ENCODE results near the gene FAF1. TPM values are rescaled to one million over a fixed set of nuclear protein-coding genes. Genes with fewer than 3 reads are reported as not detected.

The FAF1 gene
- total RNA-seq, 1 donor from 2014 or later, result 46.4 TPM

DNA sequence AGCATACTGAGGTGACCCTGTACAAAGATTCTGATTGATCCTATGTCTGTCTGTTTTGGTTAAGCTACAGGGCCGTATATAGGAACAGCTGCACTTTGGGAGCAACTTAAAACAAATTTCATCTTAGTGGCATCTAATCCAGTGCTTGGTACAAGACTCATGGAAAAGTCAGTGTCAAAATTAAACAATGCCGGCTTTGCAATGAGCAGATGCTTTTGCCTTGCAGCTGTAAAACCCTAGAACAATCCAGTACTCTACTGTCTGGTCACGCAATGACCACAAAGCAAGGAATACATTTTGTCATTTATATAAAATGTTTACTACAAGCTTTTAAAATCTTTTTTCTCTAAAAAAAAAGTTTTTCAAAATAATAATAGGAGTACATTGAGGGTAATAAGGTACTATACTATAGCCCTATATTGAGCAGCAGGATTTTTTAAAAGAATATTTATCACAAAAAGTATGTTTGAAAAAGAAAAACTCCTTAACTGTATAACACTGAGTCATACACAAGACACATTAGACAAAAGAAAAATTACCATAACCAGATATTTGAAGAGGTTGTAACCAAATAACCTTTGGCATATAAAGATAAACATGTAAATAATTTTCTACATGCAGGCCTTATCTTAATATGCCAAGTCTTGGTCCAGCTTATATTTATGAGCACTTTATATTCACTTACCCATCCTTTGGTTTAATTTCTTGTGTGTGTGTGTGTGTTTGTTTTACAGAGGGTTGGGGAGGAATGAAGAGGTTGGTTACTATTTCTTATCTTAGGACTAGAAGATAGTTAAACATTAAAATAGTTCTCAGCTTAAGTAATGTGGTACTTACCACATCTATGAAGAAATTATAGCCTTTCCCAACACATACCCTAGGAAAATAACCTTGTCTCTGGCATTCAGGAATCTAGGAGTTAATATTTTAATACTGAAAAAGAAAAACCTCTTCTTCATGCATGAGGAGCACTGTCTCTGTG, 262.3 kb downstream of the FAF1 start:
- Histone ChIP-seq H3K27ac (no peak overlapping the region), H3K27me3 (no peaks in the 10 kb centered on the region), H3K9me3 (no peaks in the 10 kb centered on the region), H3K4me3 (no peak overlapping the region), H3K4me1 (peaks cover 4% of the 10 kb centered on the region), H3K36me3 (no peaks in the 10 kb centered on the region)
- DNase-seq, result no peak
- peak; percentile 58 for ATAC-seq
- TF ChIP-seq, protein P1, sequence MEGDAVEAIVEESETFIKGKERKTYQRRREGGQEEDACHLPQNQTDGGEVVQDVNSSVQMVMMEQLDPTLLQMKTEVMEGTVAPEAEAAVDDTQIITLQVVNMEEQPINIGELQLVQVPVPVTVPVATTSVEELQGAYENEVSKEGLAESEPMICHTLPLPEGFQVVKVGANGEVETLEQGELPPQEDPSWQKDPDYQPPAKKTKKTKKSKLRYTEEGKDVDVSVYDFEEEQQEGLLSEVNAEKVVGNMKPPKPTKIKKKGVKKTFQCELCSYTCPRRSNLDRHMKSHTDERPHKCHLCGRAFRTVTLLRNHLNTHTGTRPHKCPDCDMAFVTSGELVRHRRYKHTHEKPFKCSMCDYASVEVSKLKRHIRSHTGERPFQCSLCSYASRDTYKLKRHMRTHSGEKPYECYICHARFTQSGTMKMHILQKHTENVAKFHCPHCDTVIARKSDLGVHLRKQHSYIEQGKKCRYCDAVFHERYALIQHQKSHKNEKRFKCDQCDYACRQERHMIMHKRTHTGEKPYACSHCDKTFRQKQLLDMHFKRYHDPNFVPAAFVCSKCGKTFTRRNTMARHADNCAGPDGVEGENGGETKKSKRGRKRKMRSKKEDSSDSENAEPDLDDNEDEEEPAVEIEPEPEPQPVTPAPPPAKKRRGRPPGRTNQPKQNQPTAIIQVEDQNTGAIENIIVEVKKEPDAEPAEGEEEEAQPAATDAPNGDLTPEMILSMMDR (IDR thresholded peaks at IDR 0.05), result no peak
- intact Hi-C loops (cut with DNase I), result no loop called here

DNA sequence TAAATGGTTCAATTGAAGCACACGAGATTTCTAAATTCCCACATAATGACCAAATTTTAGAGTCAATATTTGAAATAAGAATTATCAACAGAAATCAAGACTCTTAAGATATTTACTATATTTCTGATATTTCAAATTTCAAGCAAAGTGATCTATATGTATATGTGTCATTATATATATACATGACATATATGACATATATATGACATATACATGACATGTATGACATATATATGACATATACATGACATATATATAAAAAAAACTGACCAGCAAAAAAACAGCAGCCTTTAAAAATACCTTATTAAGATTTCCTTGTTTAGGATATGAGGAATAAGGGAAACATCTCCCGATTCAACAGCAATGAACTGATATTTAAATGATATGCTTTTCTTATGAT, 266.2 kb downstream of the FAF1 start:
- no peak overlapping the region for H3K27ac ChIP-seq
- no peak for ATAC-seq
- DNase-seq, result no peak
- no peaks in the 10 kb centered on the region for H3K36me3 ChIP-seq
- no peaks in the 10 kb centered on the region for H3K9me3 ChIP-seq
- no peaks in the 10 kb centered on the region for H3K27me3 ChIP-seq
- TF ChIP-seq, protein P1 (IDR thresholded peaks at IDR 0.05), result no peak
- intact Hi-C loops (cut with DNase I), result no loop called here
- no peak overlapping the region for H3K4me3 ChIP-seq
- H3K4me1 ChIP-seq, result peaks cover 4% of the 10 kb centered on the region

DNA sequence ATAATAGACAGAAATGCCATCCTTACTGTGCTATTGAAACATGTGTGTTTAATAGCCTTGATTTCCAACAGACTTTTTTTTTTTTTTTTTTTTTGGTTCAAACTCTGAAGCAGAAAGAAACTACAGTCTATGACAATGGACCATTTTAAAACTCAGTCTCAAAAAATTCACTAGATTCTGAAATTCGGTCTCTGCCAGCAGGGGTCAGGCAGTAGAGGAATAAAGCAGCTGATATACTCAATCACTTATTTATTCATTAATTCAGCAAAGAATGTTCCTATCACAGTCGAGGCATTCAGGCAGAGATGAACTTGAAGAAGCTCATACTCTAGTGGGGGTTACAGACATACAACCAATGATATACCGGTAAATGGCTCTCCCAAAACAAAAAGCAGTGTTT, 275.9 kb downstream of the FAF1 start:
- intact Hi-C loops (cut with DNase I), result no loop called here
- no peak for ATAC-seq
- TF ChIP-seq, protein P1 (IDR thresholded peaks at IDR 0.05), result no peak

DNA sequence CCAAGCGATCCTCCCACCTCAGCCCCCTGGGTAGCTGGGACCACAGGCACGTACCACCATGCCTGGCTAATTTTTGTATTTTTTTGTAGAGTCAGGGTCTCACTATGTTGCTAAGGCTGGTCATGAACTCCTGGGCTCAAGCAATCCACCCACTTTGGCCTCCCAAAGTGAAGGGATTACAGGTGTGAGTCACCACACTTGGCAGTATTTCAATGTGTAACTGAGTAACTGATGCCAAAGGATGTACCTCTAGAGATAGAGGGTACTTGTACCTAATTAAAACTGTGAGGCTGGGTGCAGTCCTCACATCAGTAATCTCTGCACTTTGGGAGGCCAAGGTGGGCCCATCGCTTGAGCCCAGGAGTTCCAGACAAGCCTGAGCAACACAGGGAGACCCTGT, 278.1 kb downstream of the FAF1 start:
- intact Hi-C loops (cut with DNase I), result no loop called here
- DNase-seq, result no peak
- TF ChIP-seq, protein P1 (IDR thresholded peaks at IDR 0.05), result no peak
- no peaks in the 10 kb centered on the region for H3K4me1 ChIP-seq
- H3K4me3 ChIP-seq, result no peak overlapping the region
- ATAC-seq, result no peak
- H3K9me3 ChIP-seq, result no peaks in the 10 kb centered on the region
- H3K27me3 ChIP-seq, result no peaks in the 10 kb centered on the region
- no peaks in the 10 kb centered on the region for H3K36me3 ChIP-seq
- H3K27ac ChIP-seq, result no peak overlapping the region

More for the DNA sequence above, 275.9 kb downstream of the FAF1 start:
- Histone ChIP-seq H3K27ac (no peak overlapping the region), H3K36me3 (no peaks in the 10 kb centered on the region), H3K27me3 (no peaks in the 10 kb centered on the region), H3K4me1 (no peaks in the 10 kb centered on the region), H3K9me3 (no peaks in the 10 kb centered on the region), H3K4me3 (no peak overlapping the region)
- DNase-seq, result no peak

DNA sequence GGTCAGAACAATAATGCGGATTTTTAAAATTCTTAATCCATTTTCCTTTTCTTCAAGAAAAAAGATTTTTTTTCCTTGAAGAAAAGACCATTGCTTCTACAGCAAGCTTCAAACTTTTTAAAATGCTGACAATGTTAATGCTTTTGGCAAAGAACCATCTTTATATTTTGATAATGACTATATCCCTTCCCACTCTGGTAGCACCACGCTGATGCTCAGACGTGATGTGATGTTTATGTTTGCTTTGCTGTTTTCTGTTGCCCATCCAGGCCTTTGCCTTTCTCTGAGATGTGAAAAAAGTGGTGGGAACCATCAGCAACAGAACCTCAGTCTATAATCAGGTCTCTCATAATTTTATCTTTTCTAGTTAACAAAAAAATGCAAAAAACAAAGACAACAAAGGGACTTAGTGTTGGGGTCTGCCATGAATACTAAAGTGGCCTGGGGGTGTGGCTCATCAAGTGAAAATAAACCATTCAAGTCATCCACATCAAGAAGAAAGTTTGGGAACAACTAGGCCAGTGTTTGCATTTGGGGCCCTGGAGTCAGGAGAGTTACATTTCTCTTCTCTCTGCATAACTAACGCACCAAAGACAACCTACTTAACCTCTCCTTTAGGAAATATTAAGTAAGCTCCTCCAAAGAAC, 292.2 kb downstream of the FAF1 start:
- DNase-seq, result no peak

More for the DNA sequence above, 292.2 kb downstream of the FAF1 start:
- Histone ChIP-seq H3K4me3 (no peak overlapping the region), H3K36me3 (no peaks in the 10 kb centered on the region), H3K4me1 (peaks cover 34% of the 10 kb centered on the region), H3K9me3 (no peaks in the 10 kb centered on the region), H3K27me3 (no peaks in the 10 kb centered on the region), H3K27ac (peak overlapping the region; percentile 4)
- TF ChIP-seq, protein P1 (IDR thresholded peaks at IDR 0.05), result no peak
- intact Hi-C loops (cut with DNase I), result no loop called here
- ATAC-seq, result no peak
